Neuronal stem cell (in vitro differentiated cells): ENCODE data around the gene SRRM4.

Experiments
- DNase-seq: peaks from one replicate; pipeline ENCODE4 v3.0.0-alpha.2; 2013; ENCODE audit warnings: low spot score
- H2AFZ ChIP-seq: one replicate; pipeline ENCODE4 v1.6.1; 2013; ENCODE audit warnings: mild to moderate bottlenecking, low read length, inconsistent platforms
- H2AK5ac ChIP-seq: 2 replicates; pipeline ENCODE4 v1.6.1; 2013; ENCODE audit warnings: low read depth, mild to moderate bottlenecking, inconsistent platforms, low read length, moderate library complexity, mixed read lengths
- H2BK120ac ChIP-seq: 2 replicates; pipeline ENCODE4 v1.6.1; 2013; ENCODE audit warnings: low read depth, mild to moderate bottlenecking, inconsistent platforms, low read length, moderate library complexity, mixed read lengths
- H2BK12ac ChIP-seq: one replicate; pipeline ENCODE4 v1.6.1; 2013; ENCODE audit warnings: low read length, inconsistent platforms
- H2BK15ac ChIP-seq: 2 replicates; pipeline ENCODE4 v1.6.1; 2013; ENCODE audit warnings: mild to moderate bottlenecking, low read length, inconsistent platforms, mixed read lengths
- H2BK5ac ChIP-seq: one replicate; pipeline ENCODE4 v1.6.1; 2013; ENCODE audit warnings: inconsistent platforms, mild to moderate bottlenecking, low read length, moderate library complexity
- H3K14ac ChIP-seq: one replicate; pipeline ENCODE4 v1.6.1; 2013; ENCODE audit warnings: low read length, inconsistent platforms
- H3K18ac ChIP-seq: 2 replicates; pipeline ENCODE4 v1.6.1; 2013; ENCODE audit warnings: low read length, inconsistent platforms
- H3K23ac ChIP-seq: 2 replicates; pipeline ENCODE4 v1.6.1; 2013; ENCODE audit warnings: low read depth, mild to moderate bottlenecking, mixed read lengths, low read length, inconsistent platforms; ENCODE audit not compliant: poor library complexity
- H3K27ac ChIP-seq: replicated peaks from 3 replicates; pipeline ENCODE4 v1.5.1; 2013; ENCODE audit warnings: low read length, inconsistent platforms
- H3K27me3 ChIP-seq, 3 experiments: 2 replicates each; pipeline ENCODE4 v1.6.1; 2013; ENCODE audit warnings: low read length in 3 of 3, mild to moderate bottlenecking in 2 of 3, inconsistent platforms in 1 of 3, low read depth in 1 of 3, mixed read lengths in 1 of 3, moderate library complexity in 1 of 3; ENCODE audit not compliant: control insufficient read depth in 3 of 3, insufficient read depth in 3 of 3
- H3K36me3 ChIP-seq, 2 donors: replicated peaks in 1 of 2; 2 replicates each; pipeline ENCODE4 v1.6.1; 2013; ENCODE audit warnings: low read length in 2 of 2; ENCODE audit not compliant: control insufficient read depth in 2 of 2, insufficient read depth in 2 of 2
- H3K4ac ChIP-seq: 2 replicates; pipeline ENCODE4 v1.6.1; 2013; ENCODE audit warnings: inconsistent platforms, mild to moderate bottlenecking, low read length, moderate library complexity
- H3K4me1 ChIP-seq, 2 donors: 1 replicate in 1 of 2; 2 replicates in 1 of 2; pipeline ENCODE4 v1.6.1; 2013; ENCODE audit warnings: low read length in 2 of 2, low read depth in 1 of 2; ENCODE audit not compliant: control insufficient read depth in 2 of 2, insufficient read depth in 1 of 2
- H3K4me2 ChIP-seq: one replicate; pipeline ENCODE4 v1.6.1; 2013; ENCODE audit warnings: mild to moderate bottlenecking, low read length, inconsistent platforms; ENCODE audit not compliant: insufficient read depth, poor library complexity, severe bottlenecking
- H3K4me3 ChIP-seq, 2 donors: 2 replicates each; pipeline ENCODE4 v1.5.1; 2013; ENCODE audit warnings: low read length in 2 of 2, mild to moderate bottlenecking in 2 of 2, inconsistent platforms in 1 of 2, moderate library complexity in 1 of 2
- H3K79me1 ChIP-seq: one replicate; pipeline ENCODE4 v1.6.1; 2013; ENCODE audit warnings: low read depth, mild to moderate bottlenecking, inconsistent platforms, low read length, moderate library complexity
- H3K9ac ChIP-seq: one replicate; pipeline ENCODE4 v1.6.1; 2013; ENCODE audit warnings: mild to moderate bottlenecking, low read depth, low read length, inconsistent platforms; ENCODE audit not compliant: poor library complexity
- H3K9me3 ChIP-seq, 2 donors: replicated peaks in 1 of 2; 2 replicates each; pipeline versions ENCODE3 to v1.6.1; 2013; ENCODE audit warnings: low read length in 2 of 2, mild to moderate bottlenecking in 2 of 2, inconsistent platforms in 1 of 2, low read depth in 1 of 2, mixed read lengths in 1 of 2, moderate library complexity in 1 of 2; ENCODE audit not compliant: control insufficient read depth in 2 of 2, insufficient read depth in 1 of 2
- H4K8ac ChIP-seq: one replicate; pipeline ENCODE4 v1.6.1; 2013; ENCODE audit warnings: low read depth, mild to moderate bottlenecking, inconsistent platforms, low read length, moderate library complexity
- H4K91ac ChIP-seq: one replicate; pipeline ENCODE4 v1.6.1; 2013; ENCODE audit warnings: low read length, low read depth, mild to moderate bottlenecking, inconsistent platforms; ENCODE audit not compliant: poor library complexity
- whole genome bisulfite sequencing, 2 donors: extraction: QIAGEN DNeasy Blood & Tissue Kit; methylation state at CpG; one replicate each; pipeline ENCODE4 v1.1.7; 2013; ENCODE audit warnings: missing lambda C conversion rate in 2 of 2, mixed read lengths in 1 of 2; ENCODE audit not compliant: insufficient read length in 2 of 2, insufficient replicate concordance in 1 of 2; ENCODE audit errors: extremely low coverage in 2 of 2; 5-methylcytosine and 5-hydroxymethylcytosine counted together

The SRRM4 gene

GRCh38 chr12:119178544-119179334, 197.4 kb downstream of the SRRM4 start, which contains the start of gene HSPB8:
Gene HSPB8 (plus strand): TSS chr12:119178931. CDS start chr12:119179313, 382 bp downstream.
- peak within 1 kb of the TSS; percentile 51 for H3K4me2 ChIP-seq
- H4K8ac ChIP-seq: no peak within 1 kb of the TSS
- no CpG with 5 or more reads among the region's 33 CpGs for WGBS, 2 donors
- H2AK5ac ChIP-seq: peak within 1 kb of the TSS; percentile 49
- no peak within 1 kb of the TSS for H3K9ac ChIP-seq
- peaks cover 0 to 25% of the 10 kb centered on the region in 2 donors for H3K4me1 ChIP-seq
- peak within 1 kb of the TSS; percentile 59 for H3K14ac ChIP-seq
- no peak within 1 kb of the TSS for H3K4ac ChIP-seq
- H2BK5ac ChIP-seq: no peak within 1 kb of the TSS
- H4K91ac ChIP-seq: no peak within 1 kb of the TSS
- no peak for DNase-seq
- H2BK120ac ChIP-seq: no peak within 1 kb of the TSS
- peaks cover 0 to 7% (median 5%) of the 10 kb centered on the region in 3 experiments for H3K27me3 ChIP-seq
- H3K4me3 ChIP-seq: no peak within 1 kb of the TSS
- no peak within 1 kb of the TSS for H3K27ac ChIP-seq
- H3K79me1 ChIP-seq: no peaks in the 10 kb centered on the region
- peak within 1 kb of the TSS; percentile 82 for H2BK15ac ChIP-seq
- H3K9me3 ChIP-seq: no peaks in the 10 kb centered on the region
- no peak within 1 kb of the TSS for H3K23ac ChIP-seq
- H3K36me3 ChIP-seq: no peaks in the 10 kb centered on the region
- peak within 1 kb of the TSS; percentile 64 for H2AFZ ChIP-seq
- H2BK12ac ChIP-seq: no peak within 1 kb of the TSS
- peak within 1 kb of the TSS; percentile 81 for H3K18ac ChIP-seq

GRCh38 chr12:119179335-119180021, 198.1 kb downstream of the SRRM4 start:
- no peak overlapping the region for H3K27ac ChIP-seq
- H3K4me3 ChIP-seq: no peak overlapping the region
- H2BK12ac ChIP-seq: no peak overlapping the region
- H4K91ac ChIP-seq: no peak overlapping the region
- H3K4ac ChIP-seq: no peak overlapping the region
- H3K14ac ChIP-seq: no peak overlapping the region
- peaks cover 0 to 7% (median 5%) of the 10 kb centered on the region in 3 experiments for H3K27me3 ChIP-seq
- no peak overlapping the region for H3K23ac ChIP-seq
- no peak overlapping the region for H3K4me2 ChIP-seq
- no peaks in the 10 kb centered on the region for H3K9me3 ChIP-seq
- peaks cover 0 to 22% of the 10 kb centered on the region in 2 donors for H3K4me1 ChIP-seq
- H2BK120ac ChIP-seq: no peak overlapping the region
- no peaks in the 10 kb centered on the region for H3K79me1 ChIP-seq
- no peak overlapping the region for H2AFZ ChIP-seq
- H3K36me3 ChIP-seq: no peaks in the 10 kb centered on the region
- H4K8ac ChIP-seq: no peak overlapping the region
- no peak overlapping the region for H2BK5ac ChIP-seq
- no CpG with 5 or more reads among the region's 18 CpGs for WGBS, 2 donors
- no peak overlapping the region for H3K9ac ChIP-seq
- H3K18ac ChIP-seq: peak overlapping the region; percentile 80
- peak overlapping the region; percentile 49 for H2AK5ac ChIP-seq
- no peak for DNase-seq
- peak overlapping the region; percentile 82 for H2BK15ac ChIP-seq

- no CpG with 5 or more reads among the region's 7 CpGs for WGBS, 2 donors
- no peak for DNase-seq
- Histone ChIP-seq H3K14ac (no peak overlapping the region), H3K9me3 (no peaks in the 10 kb centered on the region), H3K4me1 (peaks cover 0 to 20% of the 10 kb centered on the region in 2 donors), H3K4ac (no peak overlapping the region), H3K4me3 (no peak overlapping the region), H3K27me3 (peaks cover 0 to 7% (median 5%) of the 10 kb centered on the region in 3 experiments), H2BK5ac (no peak overlapping the region), H2AFZ (no peak overlapping the region), H3K27ac (no peak overlapping the region), H3K79me1 (no peaks in the 10 kb centered on the region), H4K91ac (no peak overlapping the region), H2AK5ac (no peak overlapping the region), H3K4me2 (no peak overlapping the region), H2BK12ac (peak overlapping the region; percentile 95), H3K9ac (no peak overlapping the region), H4K8ac (no peak overlapping the region), H3K18ac (peak overlapping the region; percentile 84), H3K36me3 (no peaks in the 10 kb centered on the region), H2BK120ac (no peak overlapping the region), H2BK15ac (peak overlapping the region; percentile 55), H3K23ac (no peak overlapping the region)
Measured at GRCh38 chr12:119180380-119181040, 199.2 kb downstream of the SRRM4 start.
